Stimulated activated CD8-positive, alpha-beta memory T cell treated with anti-CD3 and anti-CD28 coated beads, Interleukin-12 subunit alpha, Interleukin-12 subunit beta, amount 100 ng/mL, for 24 hours (primary cell): ENCODE data around the gene LDLRAD4.
"Not testable (repeated sequence)": the region's sequence is repeated elsewhere in the genome, so short reads cannot be mapped to it uniquely, and the experiment has no call there.

ENCODE experiments used
- DNase-seq: peaks from one replicate; pipeline ENCODE4 v3.0.0-alpha.2; 2020; ENCODE audit errors: extremely low read depth

The LDLRAD4 gene

GRCh38 chr18:13246591-13246990 is 28.0 kb downstream of the LDLRAD4 start:
- no peak for DNase-seq

- DNase-seq: no peak
These were observed 28.9 kb downstream of the LDLRAD4 start for GRCh38 chr18:13247506-13247905.

- no peak for DNase-seq
These were observed 34.3 kb downstream of the LDLRAD4 start for GRCh38 chr18:13252686-13253410.

GRCh38 chr18:13253786-13254688 is 35.5 kb downstream of the LDLRAD4 start:
- no peak for DNase-seq

GRCh38 chr18:13254971-13255927 is 36.7 kb downstream of the LDLRAD4 start:
- no peak for DNase-seq

GRCh38 chr18:13256444-13257305 is 38.1 kb downstream of the LDLRAD4 start:
- no peak for DNase-seq

GRCh38 chr18:13257361-13257980 is 38.9 kb downstream of the LDLRAD4 start:
- no peak for DNase-seq

GRCh38 chr18:13258921-13259320 is 40.4 kb downstream of the LDLRAD4 start:
- DNase-seq: no peak

GRCh38 chr18:13259701-13260100 is 41.1 kb downstream of the LDLRAD4 start:
- no peak for DNase-seq

- no peak for DNase-seq
These were observed 41.8 kb downstream of the LDLRAD4 start for GRCh38 chr18:13260197-13260934.

- DNase-seq: no peak
These were observed 42.5 kb downstream of the LDLRAD4 start for GRCh38 chr18:13260935-13261640.

- no peak for DNase-seq
These were observed 43.2 kb downstream of the LDLRAD4 start for GRCh38 chr18:13261661-13262357.

- not testable (repeated sequence) for DNase-seq
These were observed 43.8 kb downstream of the LDLRAD4 start for GRCh38 chr18:13262358-13262680.

- no peak for DNase-seq
These were observed 44.5 kb downstream of the LDLRAD4 start for GRCh38 chr18:13262839-13263691.

- DNase-seq: no peak
These were observed 45.8 kb downstream of the LDLRAD4 start for GRCh38 chr18:13264091-13265007.
